GM21825 (cell line): ENCODE results near the gene OR2A14.
A peak's percentile ranks its signal among the peaks of the same experiment; 100 is the strongest.
"Not testable (repeated sequence)": the region's sequence is repeated elsewhere in the genome, so short reads cannot be mapped to it uniquely, and the experiment has no call there.

Experiments
- ATAC-seq: cut with Tn5 transposase; IDR thresholded peaks from one replicate; pipeline ENCODE4 v1.9.1; 2021; ENCODE audit warnings: mild to moderate bottlenecking, moderate library complexity; ENCODE audit not compliant: unreplicated experiment

Gene OR2A14, protein sequence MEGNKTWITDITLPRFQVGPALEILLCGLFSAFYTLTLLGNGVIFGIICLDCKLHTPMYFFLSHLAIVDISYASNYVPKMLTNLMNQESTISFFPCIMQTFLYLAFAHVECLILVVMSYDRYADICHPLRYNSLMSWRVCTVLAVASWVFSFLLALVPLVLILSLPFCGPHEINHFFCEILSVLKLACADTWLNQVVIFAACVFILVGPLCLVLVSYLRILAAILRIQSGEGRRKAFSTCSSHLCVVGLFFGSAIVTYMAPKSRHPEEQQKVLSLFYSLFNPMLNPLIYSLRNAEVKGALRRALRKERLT

DNA sequence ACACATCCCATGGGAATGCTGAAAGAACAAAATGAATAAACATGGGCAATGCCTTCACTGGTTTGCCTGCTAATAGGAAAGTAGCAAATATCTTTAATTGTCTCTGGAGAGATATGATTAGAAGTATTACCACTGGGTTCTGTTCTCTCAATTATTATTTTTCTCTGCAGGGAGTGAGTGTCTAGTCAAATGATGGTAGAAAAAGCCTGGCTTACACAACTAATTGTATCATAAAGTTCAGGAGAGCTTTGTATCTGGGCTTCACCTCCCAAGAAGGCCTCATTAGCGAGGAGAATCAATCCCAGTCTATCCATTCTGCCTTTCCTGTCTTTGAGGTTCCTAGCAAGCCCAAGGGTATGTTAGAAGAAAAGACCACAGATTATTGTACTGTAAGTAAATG lies at the start of gene OR2A14:
Gene OR2A14, plus strand, starts transcription at position 301 of the 400 bp plus-strand sequence. CDS start 5,937 bp downstream, outside the sequence.
- no peak for ATAC-seq

DNA sequence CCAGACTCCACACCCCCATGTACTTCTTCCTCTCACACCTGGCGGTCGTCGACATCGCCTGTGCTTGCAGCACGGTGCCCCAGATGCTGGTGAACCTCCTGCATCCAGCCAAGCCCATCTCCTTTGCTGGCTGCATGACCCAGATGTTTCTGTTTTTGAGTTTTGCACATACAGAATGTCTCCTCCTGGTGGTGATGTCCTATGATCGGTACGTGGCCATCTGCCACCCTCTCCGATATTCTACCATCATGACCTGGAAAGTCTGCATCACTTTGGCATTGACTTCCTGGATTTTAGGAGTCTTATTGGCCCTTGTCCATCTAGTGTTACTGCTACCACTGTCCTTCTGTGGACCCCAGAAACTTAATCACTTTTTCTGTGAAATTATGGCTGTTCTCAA lies 48.6 kb upstream of the OR2A14 start:
- ATAC-seq, result no peak

DNA sequence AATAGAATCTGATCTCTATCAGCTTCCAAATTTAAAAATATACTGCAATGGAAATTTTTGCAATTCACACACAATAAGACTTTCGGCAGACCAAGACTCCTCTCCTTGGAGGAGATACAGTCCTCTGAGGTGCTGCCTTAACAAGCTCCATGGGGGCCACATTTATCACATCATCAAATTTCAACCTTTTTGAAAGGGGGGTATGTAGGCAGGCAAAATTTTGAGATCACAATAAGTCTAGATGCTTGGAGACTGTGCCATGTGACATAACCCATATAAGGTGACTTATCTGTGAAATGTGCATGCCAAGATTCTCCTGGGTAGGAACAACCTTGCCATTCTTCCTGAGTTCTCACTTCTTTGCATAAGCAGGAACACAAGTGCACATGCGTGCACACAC lies 37.0 kb upstream of the OR2A14 start, which contains the start of gene OR2A12:
Gene OR2A12, plus strand, starts transcription at position 301 of the 400 bp plus-strand sequence. CDS start 8,830 bp downstream, outside the sequence.
- no peak for ATAC-seq

DNA sequence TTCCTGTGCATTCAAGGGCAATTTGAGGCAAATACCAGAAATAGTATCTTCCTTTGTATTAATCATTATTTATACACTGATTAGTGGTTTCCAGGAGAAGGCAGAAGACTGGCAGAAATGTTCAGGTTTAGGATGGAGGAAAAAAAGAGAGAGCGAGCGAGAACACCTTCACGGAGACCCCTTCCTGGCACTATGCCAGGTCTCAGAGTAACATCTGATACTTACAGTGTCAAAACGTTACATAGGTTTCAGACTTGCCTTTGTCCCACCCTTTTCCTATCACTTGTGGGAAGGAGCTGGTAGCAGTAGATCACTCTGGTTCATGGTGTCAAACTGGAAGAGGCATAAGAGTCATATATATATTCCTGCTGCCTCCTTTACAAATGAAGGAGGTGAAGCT lies 36.2 kb upstream of the OR2A14 start:
- ATAC-seq, result no peak

DNA sequence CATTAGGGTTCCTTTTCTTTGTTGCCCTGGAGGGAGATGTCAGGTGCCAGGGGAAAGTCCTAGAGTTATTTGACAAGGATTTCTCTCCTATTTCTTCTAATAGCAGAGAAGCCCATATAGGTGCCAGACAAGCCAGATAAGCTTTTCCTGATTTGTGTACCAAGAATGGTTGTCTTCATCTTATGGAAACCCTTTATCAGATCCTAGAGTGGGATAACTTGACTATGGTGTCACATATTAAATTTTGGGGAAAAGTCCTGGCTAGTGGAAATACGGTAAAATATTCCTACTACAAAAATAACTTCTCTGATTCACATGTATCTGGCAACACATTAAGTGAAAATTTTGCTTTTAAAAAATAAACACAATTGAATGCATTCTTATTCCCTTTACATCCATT lies 35.7 kb upstream of the OR2A14 start:
- no peak for ATAC-seq

DNA sequence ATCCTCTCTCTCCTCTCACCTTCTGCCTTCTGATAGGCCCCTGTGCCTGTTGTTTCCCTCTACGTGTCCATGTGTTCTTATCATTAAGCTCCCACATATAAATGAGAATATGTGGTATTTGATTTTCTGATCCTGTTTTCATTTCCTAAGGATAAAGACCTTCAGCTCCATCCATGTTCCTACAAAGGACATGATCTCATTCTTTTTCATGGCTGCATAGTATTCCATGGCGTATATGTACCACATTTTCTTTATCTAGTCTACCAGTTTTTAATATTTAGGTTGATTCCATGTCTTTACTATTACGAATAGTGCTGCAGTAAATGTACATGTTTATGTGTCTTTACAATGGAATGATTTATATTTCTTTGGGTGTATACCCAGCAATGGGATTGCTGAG lies 32.3 kb upstream of the OR2A14 start:
- ATAC-seq, result no peak

DNA sequence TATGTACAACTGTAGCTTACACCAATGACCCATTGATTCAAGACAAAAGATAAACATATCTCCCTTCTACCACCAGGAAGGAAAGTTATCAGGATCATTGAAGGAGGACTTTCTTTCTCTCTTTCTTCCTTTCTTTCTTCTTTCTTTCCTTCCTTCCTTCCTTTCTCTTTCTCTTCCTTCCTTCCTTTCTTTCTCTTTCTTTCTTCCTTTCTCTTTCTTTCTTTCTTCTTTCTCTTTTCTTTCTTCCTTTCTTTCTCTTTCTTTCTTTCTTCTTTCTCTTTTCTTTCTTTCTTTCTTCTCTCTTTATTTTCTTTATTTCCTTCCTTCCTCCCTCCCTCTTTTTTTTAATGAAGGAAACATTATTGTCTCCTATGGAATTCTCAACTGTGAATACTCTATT lies 24.2 kb upstream of the OR2A14 start:
- ATAC-seq, result no peak

DNA sequence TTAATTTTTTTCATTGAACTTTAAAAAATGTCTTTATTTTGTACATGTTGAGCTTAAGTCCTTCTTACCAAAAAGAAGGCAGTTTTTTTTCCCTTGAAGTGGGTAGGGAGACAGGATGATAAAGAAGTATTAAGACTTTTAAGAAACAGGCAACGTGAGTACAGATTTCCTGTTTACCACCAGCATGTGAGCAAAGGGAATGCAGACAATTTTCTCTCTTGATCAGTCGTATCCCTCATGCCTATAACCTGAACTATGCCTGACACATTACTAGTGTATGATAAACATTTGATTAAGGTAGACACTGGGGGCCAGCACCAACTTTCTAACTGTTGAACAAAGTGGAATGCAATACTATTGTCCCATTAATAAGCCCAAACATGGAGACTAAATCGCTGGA lies 22.4 kb upstream of the OR2A14 start:
- ATAC-seq, result no peak

DNA sequence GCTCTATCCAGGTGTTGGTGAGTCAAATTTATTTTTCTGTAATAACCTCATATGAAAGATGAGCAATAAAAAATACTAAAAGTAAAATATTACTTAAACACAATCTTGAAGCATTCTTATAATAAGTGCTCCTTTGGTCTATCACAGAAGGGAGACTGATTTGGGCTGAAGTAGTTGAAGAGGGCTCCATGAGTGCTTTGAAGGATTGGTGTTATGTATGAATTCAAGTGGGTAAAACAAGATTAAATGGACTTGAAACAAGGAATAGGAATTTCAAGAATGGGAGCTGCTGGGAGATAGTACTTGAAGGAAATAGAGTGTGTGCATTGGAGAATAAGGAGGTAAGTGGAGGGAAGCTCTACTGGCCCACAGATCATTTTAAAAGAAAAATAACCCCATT lies 20.9 kb upstream of the OR2A14 start:
- ATAC-seq, result no peak

DNA sequence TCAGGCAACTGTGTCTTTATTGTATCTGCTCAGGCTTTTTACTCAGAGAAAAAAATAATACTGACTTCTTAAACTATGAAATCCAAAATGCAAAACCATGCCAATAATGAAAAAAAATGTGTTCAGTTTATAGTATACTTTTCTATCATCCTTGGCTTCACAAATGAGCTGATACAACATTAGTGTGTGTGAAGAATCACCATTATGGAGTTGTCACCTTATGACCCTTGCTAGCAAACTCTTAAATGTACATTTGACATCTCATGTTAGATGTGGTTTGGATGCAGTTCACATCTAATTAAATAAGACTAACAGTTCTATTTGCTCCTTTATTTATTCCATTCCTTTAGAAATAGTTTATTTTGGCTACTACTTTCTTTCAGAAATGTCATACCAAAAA lies 17.8 kb upstream of the OR2A14 start:
- ATAC-seq, result no peak

DNA sequence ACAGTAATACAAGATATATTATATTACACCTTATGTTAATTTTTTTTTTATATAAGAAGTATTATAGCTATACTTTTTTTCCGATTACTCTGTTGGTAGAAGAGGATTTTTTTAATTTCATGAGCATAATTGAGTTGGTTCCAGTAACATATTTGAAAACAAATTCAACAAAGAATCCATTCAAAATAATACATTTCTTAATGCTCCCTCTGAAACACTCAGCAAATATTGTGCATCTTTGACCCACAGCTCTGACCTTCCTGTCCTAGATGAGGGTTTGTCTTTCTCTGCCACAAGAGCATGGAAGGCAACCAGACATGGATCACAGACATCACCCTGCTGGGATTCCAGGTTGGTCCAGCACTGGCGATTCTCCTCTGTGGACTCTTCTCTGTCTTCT lies 13.7 kb upstream of the OR2A14 start, which contains the start of gene OR2A2:
Gene OR2A2, plus strand, starts transcription at position 301 of the 400 bp plus-strand sequence. Its CDS starts 0 bp downstream, at position 301.
- no peak for ATAC-seq

DNA sequence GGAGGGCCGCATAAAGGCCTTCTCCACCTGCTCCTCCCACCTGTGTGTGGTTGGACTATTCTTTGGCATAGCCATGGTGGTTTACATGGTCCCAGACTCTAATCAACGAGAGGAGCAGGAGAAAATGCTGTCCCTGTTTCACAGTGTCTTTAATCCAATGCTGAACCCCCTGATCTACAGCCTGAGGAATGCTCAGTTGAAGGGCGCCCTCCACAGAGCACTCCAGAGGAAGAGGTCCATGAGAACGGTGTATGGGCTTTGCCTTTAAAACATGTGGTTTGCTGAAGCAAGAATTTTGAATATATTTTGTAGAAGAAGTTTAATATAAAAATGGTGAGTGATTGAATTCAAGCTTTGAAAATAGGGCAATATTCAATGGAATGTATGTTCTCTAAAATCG lies 12.7 kb upstream of the OR2A14 start:
- no peak for ATAC-seq

DNA sequence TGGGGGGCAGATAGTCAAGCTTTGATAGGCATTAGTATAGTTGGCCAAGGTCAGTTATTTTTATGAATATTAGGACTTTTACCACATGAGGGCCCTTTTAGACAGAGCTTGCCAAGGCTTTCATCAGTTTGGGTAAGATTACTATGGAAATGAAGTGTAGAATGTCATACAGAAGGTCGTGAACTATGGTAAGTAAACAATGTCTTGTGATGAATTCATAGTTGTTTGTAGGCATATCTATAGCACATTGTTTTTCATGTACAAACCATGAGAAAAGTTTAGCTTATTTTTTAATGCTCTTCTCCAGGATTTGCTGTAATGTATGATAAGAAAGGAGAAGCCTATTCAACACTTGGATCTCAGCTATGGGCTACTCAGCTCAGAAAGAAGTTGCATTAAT lies 9.3 kb upstream of the OR2A14 start:
- no peak for ATAC-seq

DNA sequence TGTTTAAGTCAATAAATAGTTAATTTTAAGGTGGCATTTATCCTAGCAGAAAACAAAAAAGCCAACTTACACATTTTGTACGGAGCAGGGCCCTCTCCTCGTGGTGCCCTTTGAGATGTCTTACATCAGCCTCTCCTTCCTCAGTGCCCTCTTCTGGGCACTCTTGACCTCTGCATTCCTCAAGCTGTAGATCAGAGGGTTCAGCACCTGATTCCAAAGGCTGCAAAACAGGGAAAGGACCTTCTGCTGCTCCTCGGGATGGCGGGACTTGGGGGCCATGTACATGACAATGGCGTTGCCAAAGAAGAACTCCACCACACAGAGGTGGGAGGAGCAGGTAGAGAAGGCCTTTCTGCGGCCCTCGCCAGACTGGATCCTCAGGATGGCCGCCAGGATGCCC lies 4.6 kb upstream of the OR2A14 start:
- ATAC-seq, result no peak

DNA sequence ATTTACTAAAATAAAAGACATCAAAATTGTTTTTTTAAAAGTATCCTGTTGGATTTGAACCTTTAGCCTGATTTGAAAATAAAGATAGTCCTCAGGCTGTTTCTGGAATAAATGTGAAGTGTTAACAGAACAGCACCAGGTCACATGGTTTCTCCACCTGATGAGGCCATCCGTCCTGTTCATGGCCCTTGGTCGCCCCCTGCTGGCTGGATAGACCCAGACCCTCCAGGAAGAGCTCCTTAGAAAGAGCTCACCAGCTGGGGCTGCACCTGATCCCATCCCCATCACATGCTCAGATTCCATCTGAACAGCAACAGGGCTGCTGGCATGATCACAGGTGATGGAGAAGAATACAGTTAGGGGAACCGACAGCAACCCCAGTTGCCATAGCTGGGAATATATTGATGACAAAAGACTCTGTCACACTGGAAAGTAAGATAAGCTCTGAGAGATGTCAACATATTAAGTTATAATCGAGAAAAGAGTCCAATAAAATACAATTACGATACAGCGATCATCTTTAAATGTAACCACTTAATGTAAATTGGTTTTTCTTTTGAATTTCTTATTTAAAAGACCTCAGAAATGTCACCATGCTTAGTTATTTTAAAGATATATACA lies 4.8 kb downstream of the OR2A14 start:
- peak; percentile 100 for ATAC-seq

DNA sequence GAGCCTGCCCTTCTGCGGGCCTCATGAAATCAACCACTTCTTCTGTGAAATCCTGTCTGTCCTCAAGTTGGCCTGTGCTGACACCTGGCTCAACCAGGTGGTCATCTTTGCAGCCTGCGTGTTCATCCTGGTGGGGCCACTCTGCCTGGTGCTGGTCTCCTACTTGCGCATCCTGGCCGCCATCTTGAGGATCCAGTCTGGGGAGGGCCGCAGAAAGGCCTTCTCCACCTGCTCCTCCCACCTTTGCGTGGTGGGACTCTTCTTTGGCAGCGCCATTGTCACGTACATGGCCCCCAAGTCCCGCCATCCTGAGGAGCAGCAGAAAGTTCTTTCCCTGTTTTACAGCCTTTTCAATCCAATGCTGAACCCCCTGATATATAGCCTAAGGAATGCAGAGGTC lies 6.6 kb downstream of the OR2A14 start:
- not testable (repeated sequence) for ATAC-seq

DNA sequence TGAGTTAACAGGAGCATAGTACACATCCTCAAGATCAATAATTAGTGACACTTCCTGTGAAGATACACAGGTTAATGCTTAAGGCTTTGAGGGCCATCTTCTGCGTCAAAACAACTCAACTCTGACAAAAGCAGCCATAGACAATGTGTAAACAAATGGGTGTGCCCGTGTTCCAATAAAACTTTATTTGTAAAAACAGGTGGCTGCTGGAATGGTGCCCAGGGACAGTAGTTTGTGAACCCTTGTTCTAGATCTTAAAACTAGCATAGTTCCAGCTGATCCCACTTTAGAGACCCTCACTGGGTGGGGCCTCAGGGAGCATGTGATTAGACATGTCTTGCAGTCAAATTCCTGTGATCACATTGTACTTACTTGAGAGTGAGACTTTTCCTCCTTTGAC lies 7.8 kb downstream of the OR2A14 start:
- ATAC-seq, result no peak

DNA sequence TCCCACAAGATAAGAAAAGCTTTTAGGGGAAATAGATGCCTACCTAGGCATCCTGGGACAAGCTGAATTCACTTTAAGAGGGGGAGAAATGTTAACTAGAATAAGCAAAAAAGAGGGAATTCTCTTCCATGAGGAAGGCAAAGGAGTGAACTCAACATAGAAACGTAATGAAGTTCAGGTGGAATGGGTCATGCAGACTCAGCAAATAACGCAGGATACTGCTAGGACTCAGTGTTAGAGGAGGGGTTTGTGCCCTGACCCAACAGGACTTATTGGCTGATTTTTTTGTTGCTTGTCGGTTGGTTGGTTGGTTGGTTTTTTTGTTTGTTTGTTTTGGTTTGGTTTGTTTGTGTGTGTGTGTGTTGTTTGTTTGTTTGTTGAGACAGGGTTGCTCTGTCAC lies 9.3 kb downstream of the OR2A14 start:
- ATAC-seq, result no peak

DNA sequence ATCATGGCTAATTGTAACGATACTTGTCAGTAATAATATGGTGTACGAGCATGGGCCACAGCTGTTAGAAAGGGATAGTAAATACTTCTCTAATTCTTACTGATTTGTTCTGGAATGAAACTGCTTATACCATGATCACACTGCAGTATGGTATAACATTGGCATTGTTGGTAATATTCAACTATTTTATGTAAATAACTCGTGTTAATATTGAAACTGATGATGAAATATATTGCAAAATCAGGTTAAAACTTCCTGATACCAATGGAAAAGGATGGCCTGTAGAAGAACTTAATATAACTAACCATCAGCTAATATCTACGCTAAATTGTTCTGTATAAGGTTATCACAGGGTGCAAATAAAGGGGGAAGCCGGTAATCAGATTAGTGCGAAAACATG lies 10.3 kb downstream of the OR2A14 start:
- no peak for ATAC-seq

DNA sequence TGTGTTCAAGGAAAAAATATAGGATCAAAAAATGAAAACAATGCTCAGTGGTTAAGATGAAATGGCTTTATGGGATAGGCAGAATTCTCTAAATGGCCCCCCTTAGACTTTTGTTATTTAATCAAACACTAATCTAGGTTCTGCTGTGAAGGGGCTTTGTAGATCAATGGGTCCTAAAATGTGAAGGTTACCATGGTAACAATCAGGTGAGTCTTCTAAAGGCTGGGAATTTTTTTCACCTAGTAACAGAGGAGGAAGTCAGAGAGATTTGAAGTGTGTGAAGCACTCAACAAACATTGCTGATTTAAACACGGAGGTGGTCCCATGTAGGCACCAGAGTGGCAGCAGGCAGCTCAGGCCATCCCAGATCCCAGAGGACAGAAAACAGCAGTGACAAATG lies 11.1 kb downstream of the OR2A14 start:
- ATAC-seq, result no peak

DNA sequence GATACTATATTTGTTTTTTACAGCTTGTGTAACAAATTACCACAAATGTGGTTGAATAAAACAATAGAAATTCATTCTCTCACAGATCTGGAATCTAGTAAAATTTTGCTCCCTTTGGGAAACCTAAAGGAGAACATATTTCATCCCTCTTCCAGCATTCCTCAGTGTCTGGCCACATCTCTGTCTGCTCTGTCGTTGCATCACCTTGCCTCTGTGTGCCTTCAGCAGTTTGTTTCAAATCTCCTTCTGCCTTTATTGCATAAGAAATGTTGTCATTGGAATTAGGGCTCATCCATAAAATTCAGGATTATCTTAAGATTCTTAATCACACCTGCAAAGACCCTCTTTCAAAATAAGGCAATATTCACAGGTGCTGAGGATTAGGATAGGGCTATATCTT lies 14.5 kb downstream of the OR2A14 start:
- no peak for ATAC-seq

DNA sequence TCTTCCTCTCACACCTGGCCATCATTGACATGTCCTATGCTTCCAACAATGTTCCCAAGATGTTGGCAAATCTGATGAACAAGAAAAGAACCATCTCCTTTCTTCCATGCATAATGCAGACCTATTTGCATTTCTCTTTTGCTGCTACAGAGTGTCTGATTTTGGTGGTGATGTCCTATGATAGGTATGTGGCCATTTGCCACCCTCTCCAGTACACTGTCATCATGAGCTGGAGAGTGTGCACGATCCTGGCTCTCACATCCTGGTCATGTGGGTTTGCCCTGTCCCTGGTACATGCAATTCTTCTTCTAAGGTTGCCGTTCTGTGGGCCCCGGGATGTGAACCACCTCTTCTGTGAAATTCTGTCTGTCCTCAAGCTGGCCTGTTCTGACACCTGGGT lies 19.2 kb downstream of the OR2A14 start:
- no peak for ATAC-seq

DNA sequence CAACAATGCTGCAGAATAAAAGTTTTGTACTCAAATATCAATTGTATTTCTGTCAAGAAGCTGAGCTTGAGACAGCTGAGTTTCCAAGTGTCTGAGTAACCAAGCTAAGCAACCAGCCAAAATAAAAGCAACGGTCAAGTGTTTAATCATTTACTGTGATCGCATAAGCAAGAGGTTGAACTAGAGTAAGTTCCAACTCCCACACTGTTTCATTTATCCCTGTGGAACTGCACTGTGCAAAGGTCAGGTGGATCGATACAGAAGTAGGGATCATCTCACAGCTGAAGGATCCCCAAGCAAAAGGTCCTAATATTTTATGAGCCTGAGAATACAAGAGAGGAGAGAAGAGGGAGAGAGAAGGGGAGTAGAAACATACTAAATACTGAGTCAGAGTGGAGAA lies 21.4 kb downstream of the OR2A14 start:
- no peak for ATAC-seq
